ENCODE measurements around the gene NUBP2.
"Not testable (repeated sequence)": the region's sequence is repeated elsewhere in the genome, so short reads cannot be mapped to it uniquely, and the experiment has no call there.

The NUBP2 gene

GRCh38 chr16:1792836-1793577, 10.2 kb downstream of the NUBP2 start:
- no peak overlapping the region for H3K27ac ChIP-seq
- TF ChIP-seq CTCF (IDR thresholded peaks at IDR 0.05) (no peak), ZFX (IDR thresholded peaks at IDR 0.05; ENCODE audit: borderline replicate concordance) (no peak)

DNA sequence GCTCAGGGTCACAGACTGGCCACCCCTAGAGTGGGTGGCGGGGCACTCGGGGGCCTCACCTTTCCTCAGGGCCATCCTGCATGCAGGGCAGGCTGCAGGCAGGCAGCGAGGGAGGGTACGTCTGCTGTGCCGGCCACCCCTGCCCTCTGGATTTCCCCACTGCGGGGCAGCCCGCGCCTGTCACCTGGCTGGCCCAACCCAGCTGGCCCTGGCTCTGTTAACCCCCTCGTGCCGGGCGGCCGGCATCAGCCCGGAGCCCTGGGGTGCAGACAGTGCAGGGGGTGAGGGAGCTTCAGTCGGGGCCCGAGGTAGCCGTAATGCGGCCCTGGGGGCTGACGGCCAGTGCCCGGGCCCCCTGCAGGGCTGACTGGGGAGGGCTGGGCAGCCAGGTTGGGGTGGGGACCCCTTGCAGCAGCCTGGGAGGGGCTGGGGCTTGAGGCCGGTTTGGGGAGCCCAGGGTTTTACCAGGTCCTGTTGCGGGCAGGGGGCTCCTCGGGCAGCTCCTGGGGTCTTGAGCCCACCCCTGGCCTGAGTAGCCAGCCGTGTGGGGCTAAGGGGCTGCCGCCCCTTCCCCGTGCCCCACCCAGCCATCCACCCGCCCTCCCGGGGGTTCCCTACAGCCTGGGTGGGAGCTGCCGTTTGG, 10.9 kb downstream of the NUBP2 start, which contains the start of gene IGFALS:
IGFALS (minus strand) TSS at position 128 of the 643 bp plus-strand sequence; CDS start at position 75, 53 bp downstream.
- H3K27ac ChIP-seq, result no peak within 1 kb of the TSS
- TF ChIP-seq CTCF (IDR thresholded peaks at IDR 0.05) (no peak), ZFX (IDR thresholded peaks at IDR 0.05; ENCODE audit: borderline replicate concordance) (no peak)

GRCh38 chr16:1794221-1794871, 11.6 kb downstream of the NUBP2 start:
- H3K27ac ChIP-seq, result no peak overlapping the region
- no peak for TF ChIP-seq CTCF (IDR thresholded peaks at IDR 0.05)
- no peak for TF ChIP-seq ZFX (IDR thresholded peaks at IDR 0.05; ENCODE audit: borderline replicate concordance)

GRCh38 chr16:1794908-1795666, 12.3 kb downstream of the NUBP2 start:
- TF ChIP-seq ZFX (IDR thresholded peaks at IDR 0.05; ENCODE audit: borderline replicate concordance), result no peak
- H3K27ac ChIP-seq, result no peak overlapping the region

DNA sequence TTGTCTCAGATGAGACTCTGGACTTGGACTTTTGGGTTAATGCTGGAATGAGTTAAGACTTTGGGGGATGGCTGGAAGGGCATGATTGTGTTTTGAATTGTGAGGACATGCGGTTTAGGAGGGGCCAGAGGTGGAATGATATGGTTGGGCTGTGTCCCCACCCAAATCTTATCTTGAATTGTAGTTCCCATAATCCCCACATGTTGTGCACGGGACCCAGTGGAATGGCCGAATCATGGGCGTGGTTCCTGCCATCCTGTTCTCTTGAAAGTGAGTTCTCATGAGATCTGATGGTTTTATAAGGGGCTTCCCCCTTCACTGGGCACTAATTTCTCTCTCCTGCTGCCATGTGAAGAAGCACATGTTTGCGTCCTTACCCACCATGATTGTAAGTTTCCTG, 16.5 kb downstream of the NUBP2 start:
- not testable (repeated sequence) for H3K27ac ChIP-seq

DNA sequence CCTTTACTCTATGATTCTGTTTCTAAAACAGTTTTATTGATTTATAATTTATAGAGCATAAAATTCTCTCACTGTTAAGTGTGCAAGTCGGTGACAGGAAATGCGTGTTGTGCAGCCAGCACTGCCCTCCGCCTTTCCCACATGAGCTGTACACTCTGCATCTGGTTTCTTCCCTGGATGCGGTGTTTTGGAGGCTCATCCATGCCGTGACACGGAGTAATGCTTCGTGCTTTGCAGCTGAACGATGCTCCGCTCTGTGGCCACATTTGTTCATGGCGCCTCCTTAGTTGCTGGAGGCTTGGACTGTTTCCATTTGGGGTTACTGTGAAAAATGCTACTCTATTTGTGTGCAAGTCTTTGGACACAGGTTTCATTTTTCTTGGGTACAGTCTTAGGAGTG, 17.9 kb downstream of the NUBP2 start:
- H3K27ac ChIP-seq, result no peak overlapping the region
- TF ChIP-seq CTCF (IDR thresholded peaks at IDR 0.05) (no peak), ZFX (IDR thresholded peaks at IDR 0.05; ENCODE audit: borderline replicate concordance) (no peak)

GRCh38 chr16:1807626-1808025, 24.9 kb downstream of the NUBP2 start:
- H3K27ac ChIP-seq, result no peak overlapping the region
- TF ChIP-seq CTCF (IDR thresholded peaks at IDR 0.05) (no peak), ZFX (IDR thresholded peaks at IDR 0.05; ENCODE audit: borderline replicate concordance) (no peak)

Measured in 22Rv1 (cell line).